ENCODE data around the gene RRM2. TPM values are rescaled to one million over a fixed set of nuclear protein-coding genes. Genes with fewer than 3 reads are reported as not detected.

RRM2 gene
- total and polyA plus RNA-seq, 10 donors, result 2.3 to 39.2 (median 13.5) TPM

GRCh38 chr2:10126632-10127026, 4.1 kb downstream of the RRM2 start:
- H3K4me1 ChIP-seq, result peaks cover 22 to 63% (median 42%) of the 10 kb centered on the region in 6 donors
- H3K4me3 ChIP-seq, result no peak overlapping the region
- H3K36me3 ChIP-seq, result peaks cover 0 to 24% (median 0%) of the 10 kb centered on the region in 6 donors
- intact Hi-C loops (cut with DNase I; ENCODE audit: low total_unique reads), result loop anchor here (5.0 to 10.0 kb wide), 2 partner anchors 278 to 306 kb away; no protein-coding TSS in a partner anchor
- peaks cover 3 to 28% (median 23%) of the 10 kb centered on the region in 7 donors for H3K27me3 ChIP-seq (replicated peaks in 1 of 7)
- H3K9me3 ChIP-seq, result no peaks in the 10 kb centered on the region
- peak; percentile 33 for DNase-seq
- 48 to 70% (median 58%) methylated on average over 5 of the region's 5 CpGs for WGBS, 5 donors
- TF ChIP-seq, protein P1, sequence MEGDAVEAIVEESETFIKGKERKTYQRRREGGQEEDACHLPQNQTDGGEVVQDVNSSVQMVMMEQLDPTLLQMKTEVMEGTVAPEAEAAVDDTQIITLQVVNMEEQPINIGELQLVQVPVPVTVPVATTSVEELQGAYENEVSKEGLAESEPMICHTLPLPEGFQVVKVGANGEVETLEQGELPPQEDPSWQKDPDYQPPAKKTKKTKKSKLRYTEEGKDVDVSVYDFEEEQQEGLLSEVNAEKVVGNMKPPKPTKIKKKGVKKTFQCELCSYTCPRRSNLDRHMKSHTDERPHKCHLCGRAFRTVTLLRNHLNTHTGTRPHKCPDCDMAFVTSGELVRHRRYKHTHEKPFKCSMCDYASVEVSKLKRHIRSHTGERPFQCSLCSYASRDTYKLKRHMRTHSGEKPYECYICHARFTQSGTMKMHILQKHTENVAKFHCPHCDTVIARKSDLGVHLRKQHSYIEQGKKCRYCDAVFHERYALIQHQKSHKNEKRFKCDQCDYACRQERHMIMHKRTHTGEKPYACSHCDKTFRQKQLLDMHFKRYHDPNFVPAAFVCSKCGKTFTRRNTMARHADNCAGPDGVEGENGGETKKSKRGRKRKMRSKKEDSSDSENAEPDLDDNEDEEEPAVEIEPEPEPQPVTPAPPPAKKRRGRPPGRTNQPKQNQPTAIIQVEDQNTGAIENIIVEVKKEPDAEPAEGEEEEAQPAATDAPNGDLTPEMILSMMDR (IDR thresholded peaks at IDR 0.05 in 8 of 11, conservative IDR thresholded peaks at IDR 0.05 in 3 of 11), result no peak
- no peak overlapping the region for H3K27ac ChIP-seq

DNA sequence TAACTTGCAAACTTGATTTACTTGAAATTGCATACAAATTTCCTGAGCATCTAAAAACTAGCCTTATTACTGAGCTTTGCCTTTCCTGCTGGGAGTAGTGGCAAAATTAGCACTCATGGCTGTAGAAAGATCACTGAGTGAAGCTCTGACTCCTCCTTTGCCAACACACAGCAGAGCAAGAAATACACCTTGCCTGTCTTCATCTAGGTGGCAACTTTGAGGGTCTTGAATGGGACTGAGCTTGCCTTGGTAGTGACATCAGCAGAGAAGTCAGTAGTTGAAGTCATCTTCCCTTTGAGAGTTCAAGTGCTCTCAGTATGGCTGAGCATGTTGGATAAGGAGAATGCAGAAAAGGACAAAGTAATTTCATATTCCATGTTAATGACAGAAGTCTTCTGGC, 5.9 kb downstream of the RRM2 start:
- no peak overlapping the region for H3K4me3 ChIP-seq
- H3K27ac ChIP-seq, result no peak overlapping the region
- intact Hi-C loops (cut with DNase I; ENCODE audit: low total_unique reads), result loop anchor here (5.0 to 10.0 kb wide), 2 partner anchors 276 to 304 kb away; no protein-coding TSS in a partner anchor
- peaks cover 0 to 11% (median 8%) of the 10 kb centered on the region in 7 donors for H3K27me3 ChIP-seq (replicated peaks in 1 of 7)
- H3K36me3 ChIP-seq, result peaks cover 0 to 39% (median 0%) of the 10 kb centered on the region in 6 donors
- H3K9me3 ChIP-seq, result no peaks in the 10 kb centered on the region
- no peak for DNase-seq
- TF ChIP-seq, protein P1 (IDR thresholded peaks at IDR 0.05 in 8 of 11, conservative IDR thresholded peaks at IDR 0.05 in 3 of 11), result no peak
- TF ChIP-seq POLR2AphosphoS5 (IDR thresholded peaks at IDR 0.05) (no peak), POLR2A (IDR thresholded peaks at IDR 0.05) (no peak)
- peaks cover 8 to 45% (median 24%) of the 10 kb centered on the region in 6 donors for H3K4me1 ChIP-seq

- intact Hi-C loops (cut with DNase I; ENCODE audit: low total_unique reads), result loop anchor here (5.0 to 10.0 kb wide), 2 partner anchors 275 to 303 kb away; no protein-coding TSS in a partner anchor
- H3K4me1 ChIP-seq, result peaks cover under 1 to 34% (median 13%) of the 10 kb centered on the region in 6 donors
- TF ChIP-seq POLR2AphosphoS5 (IDR thresholded peaks at IDR 0.05), result no peak
- TF ChIP-seq POLR2A (IDR thresholded peaks at IDR 0.05), result no peak
- TF ChIP-seq, protein P1 (IDR thresholded peaks at IDR 0.05 in 8 of 11, conservative IDR thresholded peaks at IDR 0.05 in 3 of 11), result no peak
- peaks cover 0 to 40% (median 0%) of the 10 kb centered on the region in 6 donors for H3K36me3 ChIP-seq
- no peak for DNase-seq
- no peak overlapping the region for H3K27ac ChIP-seq
- no peaks in the 10 kb centered on the region for H3K9me3 ChIP-seq
- 93 to 97% (median 96%) methylated on average over 3 of the region's 3 CpGs for WGBS, 5 donors
- peaks cover 0 to under 1% (median 0%) of the 10 kb centered on the region in 7 donors for H3K27me3 ChIP-seq (replicated peaks in 1 of 7)
- no peak overlapping the region for H3K4me3 ChIP-seq
Measured at GRCh38 chr2:10129490-10129889, 7.0 kb downstream of the RRM2 start.

- 93 to 98% (median 93%) methylated on average over 7 of the region's 7 CpGs for WGBS, 5 donors
- Histone ChIP-seq H3K36me3 (peaks cover 0 to 35% (median 0%) of the 10 kb centered on the region in 6 donors), H3K4me3 (no peak overlapping the region), H3K4me1 (peaks cover 0 to 8% (median under 1%) of the 10 kb centered on the region in 6 donors), H3K27ac (no peak overlapping the region), H3K9me3 (no peaks in the 10 kb centered on the region), H3K27me3 (replicated peaks in 1 of 7) (no peaks in the 10 kb centered on the region)
- TF ChIP-seq, protein P1 (IDR thresholded peaks at IDR 0.05 in 8 of 11, conservative IDR thresholded peaks at IDR 0.05 in 3 of 11), result no peak
- TF ChIP-seq POLR2A (IDR thresholded peaks at IDR 0.05), result no peak
- intact Hi-C loops (cut with DNase I; ENCODE audit: low total_unique reads), result no loop called here
- DNase-seq, result peak; percentile 6
Measured at GRCh38 chr2:10132043-10132575, 9.6 kb downstream of the RRM2 start.
